Measurements from ENCODE around the gene EIF5. TPM values are rescaled to one million over a fixed set of nuclear protein-coding genes. Genes with fewer than 3 reads are reported as not detected.
A peak's percentile ranks its signal among the peaks of the same experiment; 100 is the strongest.

Gene EIF5
- total and polyA plus RNA-seq, 2 experiments from 2014 or later = 194 to 634 TPM

DNA sequence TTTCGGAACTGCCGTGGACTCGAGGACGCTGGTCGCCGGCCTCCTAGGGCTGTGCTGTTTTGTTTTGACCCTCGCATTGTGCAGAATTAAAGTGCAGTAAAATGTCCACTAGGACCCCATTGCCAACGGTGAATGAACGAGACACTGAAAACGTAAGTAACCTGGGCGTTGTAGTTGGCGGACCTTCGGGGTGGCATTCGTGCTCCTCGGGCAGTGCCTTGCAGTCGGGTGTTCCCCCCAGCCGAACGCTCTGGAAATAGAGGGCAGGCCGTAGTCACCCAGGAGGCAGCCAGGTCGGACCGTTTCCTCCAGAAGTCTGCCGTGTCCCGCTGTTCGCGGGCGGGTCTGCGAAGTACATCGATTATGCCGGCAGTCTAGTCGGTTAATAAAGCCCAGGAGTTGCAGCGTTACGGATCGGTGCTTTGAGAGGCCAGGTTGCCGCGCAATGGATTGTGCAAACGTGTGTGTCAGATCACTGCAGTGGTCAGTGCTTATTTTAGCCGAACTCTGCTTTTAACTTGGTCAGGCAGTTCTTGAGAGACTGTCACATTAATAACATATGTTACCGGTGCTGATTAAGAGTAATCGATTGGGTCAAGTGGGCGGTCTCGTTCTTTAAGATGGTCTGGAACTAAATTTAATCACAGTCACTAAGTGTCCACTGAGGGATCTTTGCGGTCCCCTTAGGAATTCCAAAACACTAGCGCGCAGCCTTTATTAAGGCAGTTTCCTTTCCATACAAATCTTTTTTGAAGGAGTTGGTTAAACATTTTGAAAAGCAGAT, 52.1 kb downstream of the EIF5 start:
- H3K9me3 Mint-ChIP-seq = no peaks in the 10 kb centered on the region
- TF ChIP-seq, protein P1, sequence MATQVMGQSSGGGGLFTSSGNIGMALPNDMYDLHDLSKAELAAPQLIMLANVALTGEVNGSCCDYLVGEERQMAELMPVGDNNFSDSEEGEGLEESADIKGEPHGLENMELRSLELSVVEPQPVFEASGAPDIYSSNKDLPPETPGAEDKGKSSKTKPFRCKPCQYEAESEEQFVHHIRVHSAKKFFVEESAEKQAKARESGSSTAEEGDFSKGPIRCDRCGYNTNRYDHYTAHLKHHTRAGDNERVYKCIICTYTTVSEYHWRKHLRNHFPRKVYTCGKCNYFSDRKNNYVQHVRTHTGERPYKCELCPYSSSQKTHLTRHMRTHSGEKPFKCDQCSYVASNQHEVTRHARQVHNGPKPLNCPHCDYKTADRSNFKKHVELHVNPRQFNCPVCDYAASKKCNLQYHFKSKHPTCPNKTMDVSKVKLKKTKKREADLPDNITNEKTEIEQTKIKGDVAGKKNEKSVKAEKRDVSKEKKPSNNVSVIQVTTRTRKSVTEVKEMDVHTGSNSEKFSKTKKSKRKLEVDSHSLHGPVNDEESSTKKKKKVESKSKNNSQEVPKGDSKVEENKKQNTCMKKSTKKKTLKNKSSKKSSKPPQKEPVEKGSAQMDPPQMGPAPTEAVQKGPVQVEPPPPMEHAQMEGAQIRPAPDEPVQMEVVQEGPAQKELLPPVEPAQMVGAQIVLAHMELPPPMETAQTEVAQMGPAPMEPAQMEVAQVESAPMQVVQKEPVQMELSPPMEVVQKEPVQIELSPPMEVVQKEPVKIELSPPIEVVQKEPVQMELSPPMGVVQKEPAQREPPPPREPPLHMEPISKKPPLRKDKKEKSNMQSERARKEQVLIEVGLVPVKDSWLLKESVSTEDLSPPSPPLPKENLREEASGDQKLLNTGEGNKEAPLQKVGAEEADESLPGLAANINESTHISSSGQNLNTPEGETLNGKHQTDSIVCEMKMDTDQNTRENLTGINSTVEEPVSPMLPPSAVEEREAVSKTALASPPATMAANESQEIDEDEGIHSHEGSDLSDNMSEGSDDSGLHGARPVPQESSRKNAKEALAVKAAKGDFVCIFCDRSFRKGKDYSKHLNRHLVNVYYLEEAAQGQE (IDR thresholded peaks at IDR 0.05; ENCODE audit: unreplicated experiment) = no peak
- TF ChIP-seq, protein P2, sequence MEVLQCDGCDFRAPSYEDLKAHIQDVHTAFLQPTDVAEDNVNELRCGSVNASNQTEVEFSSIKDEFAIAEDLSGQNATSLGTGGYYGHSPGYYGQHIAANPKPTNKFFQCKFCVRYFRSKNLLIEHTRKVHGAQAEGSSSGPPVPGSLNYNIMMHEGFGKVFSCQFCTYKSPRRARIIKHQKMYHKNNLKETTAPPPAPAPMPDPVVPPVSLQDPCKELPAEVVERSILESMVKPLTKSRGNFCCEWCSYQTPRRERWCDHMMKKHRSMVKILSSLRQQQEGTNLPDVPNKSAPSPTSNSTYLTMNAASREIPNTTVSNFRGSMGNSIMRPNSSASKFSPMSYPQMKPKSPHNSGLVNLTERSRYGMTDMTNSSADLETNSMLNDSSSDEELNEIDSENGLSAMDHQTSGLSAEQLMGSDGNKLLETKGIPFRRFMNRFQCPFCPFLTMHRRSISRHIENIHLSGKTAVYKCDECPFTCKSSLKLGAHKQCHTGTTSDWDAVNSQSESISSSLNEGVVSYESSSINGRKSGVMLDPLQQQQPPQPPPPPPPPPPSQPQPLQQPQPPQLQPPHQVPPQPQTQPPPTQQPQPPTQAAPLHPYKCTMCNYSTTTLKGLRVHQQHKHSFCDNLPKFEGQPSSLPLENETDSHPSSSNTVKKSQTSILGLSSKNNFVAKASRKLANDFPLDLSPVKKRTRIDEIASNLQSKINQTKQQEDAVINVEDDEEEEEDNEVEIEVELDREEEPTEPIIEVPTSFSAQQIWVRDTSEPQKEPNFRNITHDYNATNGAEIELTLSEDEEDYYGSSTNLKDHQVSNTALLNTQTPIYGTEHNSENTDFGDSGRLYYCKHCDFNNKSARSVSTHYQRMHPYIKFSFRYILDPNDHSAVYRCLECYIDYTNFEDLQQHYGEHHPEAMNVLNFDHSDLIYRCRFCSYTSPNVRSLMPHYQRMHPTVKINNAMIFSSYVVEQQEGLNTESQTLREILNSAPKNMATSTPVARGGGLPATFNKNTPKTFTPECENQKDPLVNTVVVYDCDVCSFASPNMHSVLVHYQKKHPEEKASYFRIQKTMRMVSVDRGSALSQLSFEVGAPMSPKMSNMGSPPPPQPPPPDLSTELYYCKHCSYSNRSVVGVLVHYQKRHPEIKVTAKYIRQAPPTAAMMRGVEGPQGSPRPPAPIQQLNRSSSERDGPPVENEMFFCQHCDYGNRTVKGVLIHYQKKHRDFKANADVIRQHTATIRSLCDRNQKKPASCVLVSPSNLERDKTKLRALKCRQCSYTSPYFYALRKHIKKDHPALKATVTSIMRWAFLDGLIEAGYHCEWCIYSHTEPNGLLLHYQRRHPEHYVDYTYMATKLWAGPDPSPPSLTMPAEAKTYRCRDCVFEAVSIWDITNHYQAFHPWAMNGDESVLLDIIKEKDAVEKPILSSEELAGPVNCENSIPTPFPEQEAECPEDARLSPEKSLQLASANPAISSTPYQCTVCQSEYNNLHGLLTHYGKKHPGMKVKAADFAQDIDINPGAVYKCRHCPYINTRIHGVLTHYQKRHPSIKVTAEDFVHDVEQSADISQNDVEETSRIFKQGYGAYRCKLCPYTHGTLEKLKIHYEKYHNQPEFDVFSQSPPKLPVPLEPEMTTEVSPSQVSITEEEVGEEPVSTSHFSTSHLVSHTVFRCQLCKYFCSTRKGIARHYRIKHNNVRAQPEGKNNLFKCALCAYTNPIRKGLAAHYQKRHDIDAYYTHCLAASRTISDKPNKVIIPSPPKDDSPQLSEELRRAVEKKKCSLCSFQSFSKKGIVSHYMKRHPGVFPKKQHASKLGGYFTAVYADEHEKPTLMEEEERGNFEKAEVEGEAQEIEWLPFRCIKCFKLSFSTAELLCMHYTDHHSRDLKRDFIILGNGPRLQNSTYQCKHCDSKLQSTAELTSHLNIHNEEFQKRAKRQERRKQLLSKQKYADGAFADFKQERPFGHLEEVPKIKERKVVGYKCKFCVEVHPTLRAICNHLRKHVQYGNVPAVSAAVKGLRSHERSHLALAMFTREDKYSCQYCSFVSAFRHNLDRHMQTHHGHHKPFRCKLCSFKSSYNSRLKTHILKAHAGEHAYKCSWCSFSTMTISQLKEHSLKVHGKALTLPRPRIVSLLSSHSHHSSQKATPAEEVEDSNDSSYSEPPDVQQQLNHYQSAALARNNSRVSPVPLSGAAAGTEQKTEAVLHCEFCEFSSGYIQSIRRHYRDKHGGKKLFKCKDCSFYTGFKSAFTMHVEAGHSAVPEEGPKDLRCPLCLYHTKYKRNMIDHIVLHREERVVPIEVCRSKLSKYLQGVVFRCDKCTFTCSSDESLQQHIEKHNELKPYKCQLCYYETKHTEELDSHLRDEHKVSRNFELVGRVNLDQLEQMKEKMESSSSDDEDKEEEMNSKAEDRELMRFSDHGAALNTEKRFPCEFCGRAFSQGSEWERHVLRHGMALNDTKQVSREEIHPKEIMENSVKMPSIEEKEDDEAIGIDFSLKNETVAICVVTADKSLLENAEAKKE (CRISPR knock-in tag; IDR thresholded peaks at IDR 0.05) = no peak
- TF ChIP-seq CREB1 (CRISPR knock-in tag; IDR thresholded peaks at IDR 0.05; ENCODE audit: low read depth) = no peak
- TF ChIP-seq ZNF331 (CRISPR knock-in tag; IDR thresholded peaks at IDR 0.05; ENCODE audit: low read depth) = no peak
- TF ChIP-seq, protein P3, sequence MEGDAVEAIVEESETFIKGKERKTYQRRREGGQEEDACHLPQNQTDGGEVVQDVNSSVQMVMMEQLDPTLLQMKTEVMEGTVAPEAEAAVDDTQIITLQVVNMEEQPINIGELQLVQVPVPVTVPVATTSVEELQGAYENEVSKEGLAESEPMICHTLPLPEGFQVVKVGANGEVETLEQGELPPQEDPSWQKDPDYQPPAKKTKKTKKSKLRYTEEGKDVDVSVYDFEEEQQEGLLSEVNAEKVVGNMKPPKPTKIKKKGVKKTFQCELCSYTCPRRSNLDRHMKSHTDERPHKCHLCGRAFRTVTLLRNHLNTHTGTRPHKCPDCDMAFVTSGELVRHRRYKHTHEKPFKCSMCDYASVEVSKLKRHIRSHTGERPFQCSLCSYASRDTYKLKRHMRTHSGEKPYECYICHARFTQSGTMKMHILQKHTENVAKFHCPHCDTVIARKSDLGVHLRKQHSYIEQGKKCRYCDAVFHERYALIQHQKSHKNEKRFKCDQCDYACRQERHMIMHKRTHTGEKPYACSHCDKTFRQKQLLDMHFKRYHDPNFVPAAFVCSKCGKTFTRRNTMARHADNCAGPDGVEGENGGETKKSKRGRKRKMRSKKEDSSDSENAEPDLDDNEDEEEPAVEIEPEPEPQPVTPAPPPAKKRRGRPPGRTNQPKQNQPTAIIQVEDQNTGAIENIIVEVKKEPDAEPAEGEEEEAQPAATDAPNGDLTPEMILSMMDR (conservative IDR thresholded peaks at IDR 0.05; ENCODE audit: low read depth in 2 of 2) = no peak
- no peak for TF ChIP-seq JUNB (IDR thresholded peaks at IDR 0.05; ENCODE audit: unreplicated experiment)
- TF ChIP-seq, protein P4, sequence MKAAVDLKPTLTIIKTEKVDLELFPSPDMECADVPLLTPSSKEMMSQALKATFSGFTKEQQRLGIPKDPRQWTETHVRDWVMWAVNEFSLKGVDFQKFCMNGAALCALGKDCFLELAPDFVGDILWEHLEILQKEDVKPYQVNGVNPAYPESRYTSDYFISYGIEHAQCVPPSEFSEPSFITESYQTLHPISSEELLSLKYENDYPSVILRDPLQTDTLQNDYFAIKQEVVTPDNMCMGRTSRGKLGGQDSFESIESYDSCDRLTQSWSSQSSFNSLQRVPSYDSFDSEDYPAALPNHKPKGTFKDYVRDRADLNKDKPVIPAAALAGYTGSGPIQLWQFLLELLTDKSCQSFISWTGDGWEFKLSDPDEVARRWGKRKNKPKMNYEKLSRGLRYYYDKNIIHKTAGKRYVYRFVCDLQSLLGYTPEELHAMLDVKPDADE (IDR thresholded peaks at IDR 0.05) = no peak
- no peak for TF ChIP-seq STAT1 (IDR thresholded peaks at IDR 0.05; ENCODE audit: unreplicated experiment)
- TF ChIP-seq ZNF114 (CRISPR knock-in tag; IDR thresholded peaks at IDR 0.05) = no peak
- no peak for TF ChIP-seq POLR2AphosphoS5 (IDR thresholded peaks at IDR 0.05; ENCODE audit: low read depth)
- no peak for TF ChIP-seq EZH2phosphoT487 (IDR thresholded peaks at IDR 0.05; ENCODE audit: unreplicated experiment)
- peak overlapping the region; percentile 97 for H3K27ac Mint-ChIP-seq
- Histone ChIP-seq H3K27ac (ENCODE audit: low read depth) (peak overlapping the region; percentile 93; the same call in 1 of the 2 replicates), H3K4me3 (peak overlapping the region; percentile 75), H3K4me2 (peak overlapping the region; percentile 91), H3K79me2 (replicated peaks; ENCODE audit: insufficient read depth) (peaks cover 57% of the 10 kb centered on the region), H3K4me1 (ENCODE audit: insufficient read depth) (peaks cover 8% of the 10 kb centered on the region; the same call in 1 of the 2 replicates), H3K27me3 (ENCODE audit: insufficient read depth) (peaks cover 13% of the 10 kb centered on the region), H3K9me2 (ENCODE audit: insufficient read depth) (no peaks in the 10 kb centered on the region), H3F3A (replicated peaks; ENCODE audit: low read depth) (peaks cover 12% of the 10 kb centered on the region), H3K36me3 (ENCODE audit: insufficient read depth) (no peaks in the 10 kb centered on the region), H2AFZ (no peak overlapping the region; the same call in 1 of the 2 replicates), H4K20me1 (replicated peaks; ENCODE audit: insufficient read depth) (peaks cover 35% of the 10 kb centered on the region)
- DNase-seq (ENCODE audit: low spot score) (peak; percentile 42), ATAC-seq (peak; percentile 2; the same call in 2 of the 3 replicates)
- no peaks in the 10 kb centered on the region; the same call in 2 of the 3 replicates for H3K36me3 Mint-ChIP-seq (ENCODE audit: low read depth)
- peaks cover 12% of the 10 kb centered on the region for H3K4me1 Mint-ChIP-seq
- peaks cover 19% of the 10 kb centered on the region for H3K27me3 Mint-ChIP-seq (ENCODE audit: insufficient read depth, low read depth, poor library complexity)
- H3K4me3 Mint-ChIP-seq = peak overlapping the region; percentile 98
